H1 (cell line): ENCODE data around the gene USP54. TPM values are rescaled to one million over a fixed set of nuclear protein-coding genes. Genes with fewer than 3 reads are reported as not detected.

ENCODE experiments used
- CTCF ChIA-PET: fragments of 300-600 bp; sonication (Branson Sonifier 250); formaldehyde crosslinking; loops from one replicate; lab custom pipeline; 2021; ENCODE audit not compliant: partially characterized antibody; lab: Charles Lee
- POLR2A ChIA-PET: fragments of 300-600 bp; sonication (Branson Sonifier 250); formaldehyde crosslinking; loops from one replicate; lab custom pipeline; 2021; ENCODE audit warnings: inconsistent platforms; ENCODE audit not compliant: partially characterized antibody; lab: Charles Lee
- DNase-seq, 2 experiments: peaks; one replicate each; pipeline versions ENCODE4 v3.0.0 to v3.0.0-alpha.2; 2010 to 2022; ENCODE audit warnings: low spot score in 2 of 2, low read depth in 1 of 2, mixed read lengths in 1 of 2
- FAIRE-seq: peaks from 2 replicates; lab custom pipeline; 2011; peaks lifted over from hg19 to GRCh38; lab: Jason Lieb, UNC
- H2AFZ ChIP-seq: 2 replicates; pipeline ENCODE4 v1.8.1; 2012; ENCODE audit warnings: low read length, inconsistent platforms
- H2AK5ac ChIP-seq: 2 replicates; pipeline ENCODE4 v1.6.1; 2013; ENCODE audit warnings: low read depth, low read length
- H2BK120ac ChIP-seq: replicated peaks from 2 replicates; pipeline ENCODE3; 2013; ENCODE audit warnings: low read depth, low read length, inconsistent platforms
- H2BK12ac ChIP-seq: 2 replicates; pipeline ENCODE4 v1.6.1; 2013; ENCODE audit warnings: low read depth, low read length
- H2BK15ac ChIP-seq: 2 replicates; pipeline ENCODE4 v1.6.1; 2013; ENCODE audit warnings: low read length
- H2BK20ac ChIP-seq: 2 replicates; pipeline ENCODE4 v1.6.1; 2013; ENCODE audit warnings: low read length
- H2BK5ac ChIP-seq: 2 replicates; pipeline ENCODE4 v1.6.1; 2013; ENCODE audit warnings: low read depth, low read length
- H3K14ac ChIP-seq: 2 replicates; pipeline ENCODE4 v1.6.1; 2013; ENCODE audit warnings: inconsistent platforms; ENCODE audit not compliant: insufficient read length
- H3K18ac ChIP-seq: 2 replicates; pipeline ENCODE4 v1.6.1; 2013; ENCODE audit warnings: low read length; ENCODE audit errors: extremely low read depth
- H3K23ac ChIP-seq: 2 replicates; pipeline ENCODE4 v1.6.1; 2013; ENCODE audit warnings: inconsistent platforms; ENCODE audit not compliant: insufficient read length
- H3K23me2 ChIP-seq: 2 replicates; pipeline ENCODE4 v1.6.1; 2013; ENCODE audit warnings: low read depth, low read length
- H3K27ac ChIP-seq: 2 replicates; pipeline ENCODE4 v1.6.1; 2011; ENCODE audit warnings: low read depth, low read length, inconsistent platforms
- H3K27me3 ChIP-seq, 4 experiments: replicated peaks in 1 of 4; 1 replicate in 1 of 4; 2 replicates in 3 of 4; pipeline versions ENCODE4 v1.6.1 to v1.8.1; 2011 to 2013; ENCODE audit warnings: low read length in 3 of 4, mild to moderate bottlenecking in 3 of 4, inconsistent platforms in 2 of 4, mixed read lengths in 2 of 4, moderate library complexity in 1 of 4; ENCODE audit not compliant: control insufficient read depth in 3 of 4, insufficient read depth in 3 of 4; ENCODE audit errors: extremely low read depth in 1 of 4
- H3K36me3 ChIP-seq, 4 experiments: 2 replicates each; pipeline versions ENCODE4 v1.6.1 to v1.8.1; 2011 to 2013; ENCODE audit warnings: mild to moderate bottlenecking in 4 of 4, low read length in 3 of 4, moderate library complexity in 2 of 4, control low read depth in 1 of 4, inconsistent platforms in 1 of 4; ENCODE audit not compliant: insufficient read depth in 4 of 4, control insufficient read depth in 2 of 4
- H3K4ac ChIP-seq: replicated peaks from 2 replicates; pipeline ENCODE3; 2013; ENCODE audit warnings: low read length, low read depth, mixed read lengths, inconsistent platforms; ENCODE audit not compliant: insufficient read length
- H3K4me1 ChIP-seq, 4 experiments: replicated peaks in 1 of 4; 1 replicate in 1 of 4; 2 replicates in 3 of 4; pipeline versions ENCODE4 v1.6.1 to v1.8.1; 2011 to 2013; ENCODE audit warnings: low read length in 3 of 4, inconsistent platforms in 2 of 4, mixed read lengths in 1 of 4; ENCODE audit not compliant: insufficient read depth in 4 of 4, control insufficient read depth in 3 of 4
- H3K4me2 ChIP-seq, 2 experiments: 2 replicates each; pipeline versions ENCODE4 v1.6.1 to v1.8.1; 2011 to 2013; ENCODE audit warnings: low read depth in 2 of 2, low read length in 2 of 2, control low read depth in 1 of 2, inconsistent platforms in 1 of 2, mild to moderate bottlenecking in 1 of 2; ENCODE audit not compliant: insufficient read depth in 1 of 2
- H3K4me3 ChIP-seq, 4 experiments: fragments of 200-600, 300-600 bp in 1 of 4; sonication (generic), shearing (Covaris generic), sonication (Bioruptor Twin) in 1 of 4; 2 replicates each; pipeline versions ENCODE4 v1.5.1 to v1.8.1; 2011 to 2016; ENCODE audit warnings: low read length in 4 of 4, low read depth in 3 of 4, control low read depth in 2 of 4, inconsistent platforms in 2 of 4, mild to moderate bottlenecking in 2 of 4, mixed read lengths in 1 of 4, moderate library complexity in 1 of 4; ENCODE audit not compliant: insufficient read depth in 2 of 4; ENCODE audit errors: extremely low read depth in 1 of 4
- H3K56ac ChIP-seq: replicated peaks from 2 replicates; pipeline ENCODE3; 2013; ENCODE audit warnings: low read depth, mild to moderate bottlenecking, mixed read lengths, low read length, inconsistent platforms; ENCODE audit not compliant: insufficient read length
- H3K79me1 ChIP-seq: 2 replicates; pipeline ENCODE4 v1.6.1; 2013; ENCODE audit warnings: low read depth, low read length, control low read depth
- H3K79me2 ChIP-seq, 2 experiments: 2 replicates each; pipeline versions ENCODE4 v1.6.1 to v1.8.1; 2012 to 2013; ENCODE audit warnings: low read length in 2 of 2, mild to moderate bottlenecking in 2 of 2, inconsistent platforms in 1 of 2; ENCODE audit not compliant: insufficient read depth in 2 of 2, control insufficient read depth in 1 of 2
- H3K9ac ChIP-seq, 4 experiments: replicated peaks in 1 of 4; 1 replicate in 1 of 4; 2 replicates in 3 of 4; pipeline versions ENCODE4 v1.6.1 to v1.8.1; 2011 to 2013; ENCODE audit warnings: low read depth in 3 of 4, low read length in 3 of 4, control low read depth in 2 of 4, mild to moderate bottlenecking in 2 of 4, moderate library complexity in 2 of 4, inconsistent platforms in 1 of 4; ENCODE audit errors: extremely low read depth in 1 of 4
- H3K9me3 ChIP-seq, 2 experiments: 2 replicates each; pipeline versions ENCODE4 v1.6.1 to v1.8.1; 2012 to 2013; ENCODE audit warnings: mild to moderate bottlenecking in 2 of 2, moderate library complexity in 2 of 2, control low read depth in 1 of 2, inconsistent platforms in 1 of 2, low read depth in 1 of 2, low read length in 1 of 2, mixed read lengths in 1 of 2; ENCODE audit not compliant: insufficient read depth in 2 of 2
- H4K20me1 ChIP-seq, 2 experiments: replicated peaks in 1 of 2; 2 replicates each; pipeline versions ENCODE3 to v1.8.1; 2011 to 2013; ENCODE audit warnings: inconsistent platforms in 2 of 2, low read length in 2 of 2, mild to moderate bottlenecking in 1 of 2; ENCODE audit not compliant: insufficient read depth in 2 of 2, control insufficient read depth in 1 of 2
- H4K5ac ChIP-seq: 2 replicates; pipeline ENCODE4 v1.6.1; 2013; ENCODE audit warnings: low read length, low read depth, mixed read lengths, inconsistent platforms; ENCODE audit not compliant: insufficient read length
- H4K8ac ChIP-seq: 2 replicates; pipeline ENCODE4 v1.8.0; 2013; ENCODE audit warnings: mild to moderate bottlenecking, moderate library complexity, low read length, inconsistent platforms; ENCODE audit not compliant: insufficient read depth; ENCODE audit errors: extremely low read depth
- H4K91ac ChIP-seq: replicated peaks from 2 replicates; pipeline ENCODE3; 2013; ENCODE audit warnings: low read length, mixed read lengths, inconsistent platforms; ENCODE audit not compliant: insufficient read length
- BACH1 ChIP-seq: IDR thresholded peaks from 2 replicates; pipeline ENCODE4 v1.6.1; 2012; ENCODE audit warnings: low read length, improper control_type of control experiment
- BRCA1 ChIP-seq: IDR thresholded peaks from 2 replicates; pipeline ENCODE4 v1.6.1; 2012; ENCODE audit warnings: low read depth, low read length, improper control_type of control experiment
- CEBPB ChIP-seq: IDR thresholded peaks from 2 replicates; pipeline ENCODE4 v1.6.1; 2012; ENCODE audit warnings: low read depth, low read length
- CHD2 ChIP-seq: IDR thresholded peaks from 2 replicates; pipeline ENCODE4 v1.6.1; 2012; ENCODE audit warnings: low read length, improper control_type of control experiment
- KDM4A ChIP-seq: IDR thresholded peaks from one replicate; pipeline ENCODE4 v1.7.1; 2012; ENCODE audit warnings: low read depth, mild to moderate bottlenecking, moderate library complexity, low read length, inconsistent platforms; ENCODE audit not compliant: severe bottlenecking
- SAP30 ChIP-seq: fragments of 300-600 bp; sonication (generic); IDR thresholded peaks from 2 replicates; pipeline ENCODE4 v1.7.1; 2012; ENCODE audit warnings: low read length, moderate library complexity, mild to moderate bottlenecking, inconsistent platforms; ENCODE audit not compliant: insufficient read depth, insufficient replicate concordance
- SIRT6 ChIP-seq: IDR thresholded peaks from one replicate; pipeline ENCODE4 v1.7.1; 2012; ENCODE audit warnings: low read length, inconsistent platforms
- SRF ChIP-seq: IDR thresholded peaks from 2 replicates; pipeline ENCODE4 v1.6.1; 2011; ENCODE audit warnings: mild to moderate bottlenecking, low read depth, low read length, moderate library complexity
- TAF7 ChIP-seq: optimal IDR thresholded peaks from 2 replicates; pipeline ENCODE3; 2011; ENCODE audit warnings: low read depth, mild to moderate bottlenecking, inconsistent platforms, low read length, moderate library complexity, borderline replicate concordance
- WGBS, 2 experiments: shearing (Covaris generic) in 1 of 2; methylation state at CpG; one replicate each; pipeline versions ENCODE4 v1.1.6 to v1.1.7; 2013 to 2015; ENCODE audit warnings: low lambda C conversion rate in 2 of 2, mixed read lengths in 2 of 2, inconsistent platforms in 1 of 2, low coverage in 1 of 2, missing lambda C conversion rate in 1 of 2; ENCODE audit not compliant: insufficient replicate concordance in 2 of 2, insufficient coverage in 1 of 2, insufficient read length in 1 of 2; ENCODE audit errors: extremely low coverage in 1 of 2, missing lambda C conversion rate in 1 of 2; 5-methylcytosine and 5-hydroxymethylcytosine counted together
- polyA plus RNA-seq, 7 experiments: library from polyadenylated mRNA; depleted of rRNA in 3 of 7; stranded (reverse) in 5 of 7; unstranded in 2 of 7; fragments of >200 nt in 5 of 7; fragments of 200-250 nt in 2 of 7; gene quantifications; 1 replicate in 5 of 7; 2 replicates in 1 of 7; 4 replicates in 1 of 7; pipeline versions ENCODE4 v1.2.1 to v1.2.3, GENCODE V29; 2011 to 2013; ENCODE audit warnings: missing spikeins in 2 of 7, mixed read lengths in 2 of 7
- total RNA-seq: library from RNA; stranded (reverse); fragmentation: NEBNext Ultra II Directional; extraction: Animal tissue kit (Norgen Biotek cat#: 25700); gene quantifications from 2 replicates; pipeline ENCODE4 v1.2.1, GENCODE V29; 2021

Gene USP54
- total and polyA plus RNA-seq, 2 of the 8 experiments (the other 6 are each of a cell fraction or from before 2014, with no cell fraction given), result 46.2 to 65.6 TPM

DNA sequence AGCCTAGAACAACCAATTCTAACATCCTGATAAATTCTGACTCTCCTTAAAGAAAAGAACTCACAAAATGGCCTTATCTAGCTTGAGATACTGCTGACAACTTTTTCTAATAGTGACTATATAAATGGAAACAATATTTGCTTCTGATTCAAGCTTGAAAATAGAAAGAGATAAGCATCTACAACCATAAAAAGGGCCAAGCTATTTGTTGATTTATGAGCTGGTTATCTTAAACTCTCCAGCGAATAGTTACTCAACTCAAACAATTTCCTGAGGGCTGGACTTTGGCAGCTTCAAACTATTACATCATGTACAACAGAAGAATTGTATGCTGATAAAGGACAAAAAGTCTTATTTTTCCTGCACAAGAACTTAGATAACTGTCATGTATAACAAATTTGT lies 4.6 kb downstream of the USP54 start:
- no peak for DNase-seq
- Histone ChIP-seq H2AFZ (no peak overlapping the region), H4K8ac (no peak overlapping the region)

More for the DNA sequence above, 4.6 kb downstream of the USP54 start:
- no peaks in the 10 kb centered on the region for H3K27me3 ChIP-seq
- H2BK120ac ChIP-seq, result no peak overlapping the region
- no peak overlapping the region for H4K5ac ChIP-seq
- H3K27ac ChIP-seq, result no peak overlapping the region
- H3K14ac ChIP-seq, result no peak overlapping the region
- H3K79me1 ChIP-seq, result no peaks in the 10 kb centered on the region
- no peak overlapping the region for H3K18ac ChIP-seq
- H2BK12ac ChIP-seq, result no peak overlapping the region
- no peak overlapping the region for H3K4ac ChIP-seq
- H3K79me2 ChIP-seq, result peaks cover 0 to 72% of the 10 kb centered on the region in 2 experiments; a peak in 3 of 4 replicates
- TF ChIP-seq CHD2, result no peak
- no peak for TF ChIP-seq SIRT6
- no peak for TF ChIP-seq TAF7
- TF ChIP-seq BACH1, result no peak
- TF ChIP-seq CEBPB, result no peak
- no peak for TF ChIP-seq SRF
- TF ChIP-seq BRCA1, result no peak
- TF ChIP-seq KDM4A, result no peak
- TF ChIP-seq SAP30, result no peak
- H3K36me3 ChIP-seq, result no peaks in the 10 kb centered on the region
- POLR2A ChIA-PET, result no interaction called here
- H2BK20ac ChIP-seq, result no peak overlapping the region
- no peak overlapping the region for H3K4me2 ChIP-seq
- H3K56ac ChIP-seq, result no peak overlapping the region
- no peak overlapping the region for H3K9ac ChIP-seq
- H3K4me3 ChIP-seq, result no peak overlapping the region
- no peaks in the 10 kb centered on the region for H3K23me2 ChIP-seq
- peaks cover 2 to 9% (median 5%) of the 10 kb centered on the region in 4 experiments; a peak in 4 of 7 replicates for H3K4me1 ChIP-seq
- no peaks in the 10 kb centered on the region for H4K20me1 ChIP-seq
- H4K91ac ChIP-seq, result no peak overlapping the region
- CTCF ChIA-PET, result no interaction called here
- no peak overlapping the region for H2AK5ac ChIP-seq
- H3K9me3 ChIP-seq, result peaks cover 0 to 3% of the 10 kb centered on the region in 2 experiments; a peak in 1 of 4 replicates
- H3K23ac ChIP-seq, result no peak overlapping the region
- H2BK15ac ChIP-seq, result no peak overlapping the region
- no peak for FAIRE-seq
- 86% methylated on average over 1 of the region's 1 CpG; no CpG with 5 or more reads in 1 of the 2 experiments for WGBS, 2 experiments
- no peak overlapping the region for H2BK5ac ChIP-seq
